Measurements from ENCODE around the gene MROH8.

DNA sequence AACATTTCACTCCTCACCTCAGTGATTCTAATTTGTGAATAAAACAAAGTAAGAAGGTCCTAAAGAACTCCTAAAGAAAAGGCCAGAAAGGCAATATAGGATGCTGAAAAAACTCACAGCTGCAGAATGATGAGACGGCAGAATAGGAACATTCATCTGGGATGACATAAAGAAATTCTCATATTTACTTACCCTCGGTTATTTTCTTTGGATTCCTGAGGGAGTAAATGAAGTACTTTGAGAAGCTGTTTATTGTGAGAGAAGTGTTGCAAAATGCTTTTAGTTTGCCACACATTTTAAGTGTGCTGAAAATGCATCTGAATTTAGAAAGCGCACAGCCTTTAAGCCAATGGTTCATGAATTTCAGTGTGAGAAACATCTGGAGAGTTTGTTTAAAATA lies 47.9 kb downstream of the MROH8 start:
- TF ChIP-seq, protein P1, sequence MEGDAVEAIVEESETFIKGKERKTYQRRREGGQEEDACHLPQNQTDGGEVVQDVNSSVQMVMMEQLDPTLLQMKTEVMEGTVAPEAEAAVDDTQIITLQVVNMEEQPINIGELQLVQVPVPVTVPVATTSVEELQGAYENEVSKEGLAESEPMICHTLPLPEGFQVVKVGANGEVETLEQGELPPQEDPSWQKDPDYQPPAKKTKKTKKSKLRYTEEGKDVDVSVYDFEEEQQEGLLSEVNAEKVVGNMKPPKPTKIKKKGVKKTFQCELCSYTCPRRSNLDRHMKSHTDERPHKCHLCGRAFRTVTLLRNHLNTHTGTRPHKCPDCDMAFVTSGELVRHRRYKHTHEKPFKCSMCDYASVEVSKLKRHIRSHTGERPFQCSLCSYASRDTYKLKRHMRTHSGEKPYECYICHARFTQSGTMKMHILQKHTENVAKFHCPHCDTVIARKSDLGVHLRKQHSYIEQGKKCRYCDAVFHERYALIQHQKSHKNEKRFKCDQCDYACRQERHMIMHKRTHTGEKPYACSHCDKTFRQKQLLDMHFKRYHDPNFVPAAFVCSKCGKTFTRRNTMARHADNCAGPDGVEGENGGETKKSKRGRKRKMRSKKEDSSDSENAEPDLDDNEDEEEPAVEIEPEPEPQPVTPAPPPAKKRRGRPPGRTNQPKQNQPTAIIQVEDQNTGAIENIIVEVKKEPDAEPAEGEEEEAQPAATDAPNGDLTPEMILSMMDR (conservative IDR thresholded peaks at IDR 0.05): no peak
- TF ChIP-seq ZFX (IDR thresholded peaks at IDR 0.05): no peak

Measured in C4-2B (cell line).